ENCODE results near the gene PMEPA1. TPM values are rescaled to one million over a fixed set of nuclear protein-coding genes. Genes with fewer than 3 reads are reported as not detected.
"Not testable (repeated sequence)": the region's sequence is repeated elsewhere in the genome, so short reads cannot be mapped to it uniquely, and the experiment has no call there.

The PMEPA1 gene
- total RNA-seq, 6 donors from 2014 or later, result 2.1 to 60.9 (median 17.6) TPM

- Histone ChIP-seq H3K27ac (peak overlapping the region in 3 of 4 donors; percentile 31 to 87 (median 82)), H3K4me3 (peak overlapping the region in 3 of 4 donors; percentile 11 to 32 (median 14)), H3K36me3 (no peaks in the 10 kb centered on the region), H3K27me3 (no peaks in the 10 kb centered on the region), H3K9me3 (peaks cover 0 to 4% (median 2%) of the 10 kb centered on the region in 4 donors), H3K4me1 (peaks cover 11 to 22% (median 14%) of the 10 kb centered on the region in 4 donors)
- no peak for DNase-seq
- 52 to 55% methylated on average over 4 of the region's 4 CpGs for WGBS, 2 donors
- ATAC-seq (ENCODE audit: low FRiP score in 2 of 2), result peak; percentile 38 to 67
- TF ChIP-seq POLR2A (IDR thresholded peaks at IDR 0.05) (no peak), EP300 (IDR thresholded peaks at IDR 0.05) (no peak), POLR2AphosphoS5 (IDR thresholded peaks at IDR 0.05) (no peak)
- TF ChIP-seq, protein P1, sequence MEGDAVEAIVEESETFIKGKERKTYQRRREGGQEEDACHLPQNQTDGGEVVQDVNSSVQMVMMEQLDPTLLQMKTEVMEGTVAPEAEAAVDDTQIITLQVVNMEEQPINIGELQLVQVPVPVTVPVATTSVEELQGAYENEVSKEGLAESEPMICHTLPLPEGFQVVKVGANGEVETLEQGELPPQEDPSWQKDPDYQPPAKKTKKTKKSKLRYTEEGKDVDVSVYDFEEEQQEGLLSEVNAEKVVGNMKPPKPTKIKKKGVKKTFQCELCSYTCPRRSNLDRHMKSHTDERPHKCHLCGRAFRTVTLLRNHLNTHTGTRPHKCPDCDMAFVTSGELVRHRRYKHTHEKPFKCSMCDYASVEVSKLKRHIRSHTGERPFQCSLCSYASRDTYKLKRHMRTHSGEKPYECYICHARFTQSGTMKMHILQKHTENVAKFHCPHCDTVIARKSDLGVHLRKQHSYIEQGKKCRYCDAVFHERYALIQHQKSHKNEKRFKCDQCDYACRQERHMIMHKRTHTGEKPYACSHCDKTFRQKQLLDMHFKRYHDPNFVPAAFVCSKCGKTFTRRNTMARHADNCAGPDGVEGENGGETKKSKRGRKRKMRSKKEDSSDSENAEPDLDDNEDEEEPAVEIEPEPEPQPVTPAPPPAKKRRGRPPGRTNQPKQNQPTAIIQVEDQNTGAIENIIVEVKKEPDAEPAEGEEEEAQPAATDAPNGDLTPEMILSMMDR (IDR thresholded peaks at IDR 0.05), result no peak
Measured at GRCh38 chr20:57630061-57630460, 79.8 kb downstream of the PMEPA1 start.

DNA sequence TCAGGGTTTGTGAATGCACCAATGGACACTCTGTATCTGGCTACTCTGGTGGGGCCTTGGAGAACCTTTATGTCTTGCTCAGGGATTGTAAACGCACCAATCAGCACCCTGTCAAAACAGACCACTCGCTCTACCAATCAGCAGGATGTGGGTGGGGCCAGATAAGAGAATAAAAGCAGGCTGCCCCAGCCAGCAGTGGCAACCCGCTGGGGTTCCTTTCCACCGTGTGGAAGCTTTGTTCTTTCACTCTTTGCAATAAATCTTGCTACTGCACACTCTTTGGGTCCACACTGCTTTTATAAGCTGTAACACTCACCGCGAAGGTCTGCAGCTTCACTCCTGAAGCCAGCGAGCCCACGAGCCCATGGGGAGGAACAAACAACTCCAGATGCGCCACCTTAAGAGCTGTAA, 80.3 kb downstream of the PMEPA1 start:
- peak overlapping the region in 3 of 4 donors; percentile 11 to 32 (median 14) for H3K4me3 ChIP-seq

GRCh38 chr20:57628962-57629308, 80.9 kb downstream of the PMEPA1 start:
- H3K36me3 ChIP-seq; H3K27me3 ChIP-seq; ATAC-seq (ENCODE audit: low FRiP score in 2 of 2); H3K4me3 ChIP-seq; H3K9me3 ChIP-seq: not testable (repeated sequence)
- Histone ChIP-seq H3K4me1 (peaks cover 11 to 22% (median 14%) of the 10 kb centered on the region in 4 donors), H3K27ac (peak overlapping the region; percentile 72 to 87 (median 79))
- DNase-seq, result peak in 1 of 2 donors; percentile 77
- 90 to 100% methylated on average over 6 to 9 of the region's 12 CpGs for WGBS, 2 donors

More for the DNA sequence above, 80.3 kb downstream of the PMEPA1 start:
- H3K9me3 ChIP-seq; ATAC-seq (ENCODE audit: low FRiP score in 2 of 2); H3K27me3 ChIP-seq; DNase-seq; H3K36me3 ChIP-seq: not testable (repeated sequence)
- peak overlapping the region; percentile 31 to 87 (median 79) for H3K27ac ChIP-seq
- WGBS, 2 donors, result 72 to 80% methylated on average over 9 of the region's 9 CpGs
- peak in 1 of 4 donors; percentile 34 for TF ChIP-seq POLR2A (IDR thresholded peaks at IDR 0.05)
- H3K4me1 ChIP-seq, result peaks cover 11 to 22% (median 14%) of the 10 kb centered on the region in 4 donors

GRCh38 chr20:57628047-57628961, 81.5 kb downstream of the PMEPA1 start:
- peaks cover 11 to 22% (median 14%) of the 10 kb centered on the region in 4 donors for H3K4me1 ChIP-seq
- H3K27ac ChIP-seq, result peak overlapping the region; percentile 72 to 87 (median 79)
- H3K9me3 ChIP-seq, result peaks cover 0 to 6% (median 3%) of the 10 kb centered on the region in 4 donors
- H3K36me3 ChIP-seq, result no peaks in the 10 kb centered on the region
- H3K27me3 ChIP-seq, result no peaks in the 10 kb centered on the region
- TF ChIP-seq POLR2AphosphoS5 (IDR thresholded peaks at IDR 0.05) (no peak), POLR2A (IDR thresholded peaks at IDR 0.05) (no peak), EP300 (IDR thresholded peaks at IDR 0.05) (no peak)
- TF ChIP-seq, protein P1 (IDR thresholded peaks at IDR 0.05), result no peak
- ATAC-seq (ENCODE audit: low FRiP score in 2 of 2) (peak; percentile 81 to 88), DNase-seq (peak in 1 of 2 donors; percentile 58)
- 26 to 33% methylated on average over 10 to 23 of the region's 29 CpGs for WGBS, 2 donors
- H3K4me3 ChIP-seq, result peak overlapping the region in 3 of 4 donors; percentile 9 to 29 (median 17)

GRCh38 chr20:57627339-57627738, 82.5 kb downstream of the PMEPA1 start:
- Histone ChIP-seq H3K4me1 (peaks cover 11 to 22% (median 14%) of the 10 kb centered on the region in 4 donors), H3K9me3 (peaks cover 0 to 6% (median 3%) of the 10 kb centered on the region in 4 donors), H3K27me3 (no peaks in the 10 kb centered on the region), H3K4me3 (no peak overlapping the region), H3K36me3 (no peaks in the 10 kb centered on the region), H3K27ac (peak overlapping the region; percentile 72 to 87 (median 79))
- ATAC-seq (ENCODE audit: low FRiP score in 2 of 2) (no peak), DNase-seq (no peak)
- WGBS, 2 donors, result 85 to 92% methylated on average over 2 of the region's 2 CpGs
- no peak for TF ChIP-seq POLR2A (IDR thresholded peaks at IDR 0.05)

GRCh38 chr20:57625978-57626377, 83.8 kb downstream of the PMEPA1 start:
- ATAC-seq (ENCODE audit: low FRiP score in 2 of 2) (no peak), DNase-seq (no peak)
- Histone ChIP-seq H3K4me1 (peaks cover 11 to 22% (median 14%) of the 10 kb centered on the region in 4 donors), H3K27ac (no peak overlapping the region), H3K27me3 (no peaks in the 10 kb centered on the region), H3K4me3 (no peak overlapping the region), H3K36me3 (no peaks in the 10 kb centered on the region), H3K9me3 (peaks cover 0 to 6% (median 3%) of the 10 kb centered on the region in 4 donors)
- TF ChIP-seq, protein P1 (IDR thresholded peaks at IDR 0.05), result no peak
- no peak for TF ChIP-seq POLR2AphosphoS5 (IDR thresholded peaks at IDR 0.05)
- no peak for TF ChIP-seq POLR2A (IDR thresholded peaks at IDR 0.05)
- TF ChIP-seq EP300 (IDR thresholded peaks at IDR 0.05), result no peak
- 88 to 92% methylated on average over 2 of the region's 2 CpGs for WGBS, 2 donors
